ENCODE measurements around the gene DEFB123.

DNA sequence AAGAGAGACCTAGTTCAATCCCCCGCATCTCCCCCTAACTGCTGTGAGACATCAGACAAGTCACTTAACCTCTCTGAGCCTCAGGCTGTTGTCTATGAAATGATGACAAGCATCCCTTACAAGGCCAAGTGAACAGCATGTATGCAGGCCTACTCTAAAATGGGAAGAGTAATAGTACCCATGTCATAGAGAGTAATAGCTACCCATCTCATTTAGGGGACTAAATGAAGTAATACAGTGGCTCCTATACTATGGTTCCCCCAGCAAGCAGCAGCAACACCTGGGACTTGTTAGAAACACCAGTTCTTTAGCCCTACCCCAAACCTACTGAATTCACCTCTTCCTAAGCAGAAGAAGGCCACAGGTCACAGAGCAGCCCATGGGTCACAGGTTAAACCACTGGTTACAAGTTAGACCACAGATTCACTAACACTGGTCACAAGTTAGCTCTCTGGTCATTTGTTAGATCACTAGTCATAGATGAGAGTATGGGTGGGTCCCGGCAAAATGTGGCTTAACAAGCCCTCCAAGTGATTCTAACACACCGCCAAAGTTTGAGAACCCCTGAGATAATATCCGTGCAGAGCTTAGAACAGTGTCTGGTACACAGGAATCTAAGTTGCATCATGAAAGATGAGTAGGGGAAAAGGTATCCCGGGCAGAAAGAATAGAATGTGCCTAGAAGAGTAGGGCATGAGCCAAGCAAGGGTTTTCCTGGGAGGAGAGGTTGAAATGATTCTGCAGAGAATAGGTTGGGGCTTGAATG lies 33.1 kb downstream of the DEFB123 start:
- TF ChIP-seq, protein P1, sequence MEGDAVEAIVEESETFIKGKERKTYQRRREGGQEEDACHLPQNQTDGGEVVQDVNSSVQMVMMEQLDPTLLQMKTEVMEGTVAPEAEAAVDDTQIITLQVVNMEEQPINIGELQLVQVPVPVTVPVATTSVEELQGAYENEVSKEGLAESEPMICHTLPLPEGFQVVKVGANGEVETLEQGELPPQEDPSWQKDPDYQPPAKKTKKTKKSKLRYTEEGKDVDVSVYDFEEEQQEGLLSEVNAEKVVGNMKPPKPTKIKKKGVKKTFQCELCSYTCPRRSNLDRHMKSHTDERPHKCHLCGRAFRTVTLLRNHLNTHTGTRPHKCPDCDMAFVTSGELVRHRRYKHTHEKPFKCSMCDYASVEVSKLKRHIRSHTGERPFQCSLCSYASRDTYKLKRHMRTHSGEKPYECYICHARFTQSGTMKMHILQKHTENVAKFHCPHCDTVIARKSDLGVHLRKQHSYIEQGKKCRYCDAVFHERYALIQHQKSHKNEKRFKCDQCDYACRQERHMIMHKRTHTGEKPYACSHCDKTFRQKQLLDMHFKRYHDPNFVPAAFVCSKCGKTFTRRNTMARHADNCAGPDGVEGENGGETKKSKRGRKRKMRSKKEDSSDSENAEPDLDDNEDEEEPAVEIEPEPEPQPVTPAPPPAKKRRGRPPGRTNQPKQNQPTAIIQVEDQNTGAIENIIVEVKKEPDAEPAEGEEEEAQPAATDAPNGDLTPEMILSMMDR (IDR thresholded peaks at IDR 0.05; ENCODE audit: insufficient read depth, low read length, poor library complexity, severe bottlenecking) = no peak
- no peak for TF ChIP-seq EZH2phosphoT487 (conservative IDR thresholded peaks at IDR 0.05; ENCODE audit: low read length)
